Measurements from ENCODE around the gene PROSER1. TPM values are rescaled to one million over a fixed set of nuclear protein-coding genes. Genes with fewer than 3 reads are reported as not detected.
A peak's percentile ranks its signal among the peaks of the same experiment; 100 is the strongest.
"Not testable (repeated sequence)": the region's sequence is repeated elsewhere in the genome, so short reads cannot be mapped to it uniquely, and the experiment has no call there.

PROSER1 gene
- total and polyA plus RNA-seq, 4 donors, result 3.0 to 11.3 (median 7.3) TPM

DNA sequence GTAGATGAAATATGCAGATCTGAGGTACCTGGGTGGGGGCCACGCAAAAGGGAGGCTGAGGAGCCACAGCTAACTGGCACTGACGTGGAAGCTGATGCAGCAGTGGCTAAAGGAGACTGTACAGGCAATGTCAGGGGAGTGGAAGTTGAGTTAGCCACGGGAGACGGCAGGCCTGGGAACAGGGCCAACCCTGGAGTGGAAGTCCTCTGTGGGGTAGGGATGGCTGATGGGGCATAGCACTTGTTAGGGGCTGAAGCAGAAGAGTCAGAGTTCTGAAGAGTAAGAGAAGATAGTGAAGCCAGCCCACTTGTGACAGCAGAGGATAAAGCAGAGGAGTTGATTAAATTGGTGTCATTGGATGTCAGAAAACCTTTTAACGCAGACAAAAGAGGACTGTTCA is 24.4 kb downstream of the PROSER1 start:
- H3K27ac ChIP-seq (ENCODE audit: low read depth in 1 of 2, low read length in 2 of 2), result no peak overlapping the region
- peaks cover 0 to 4% (median 2%) of the 10 kb centered on the region in 4 donors for H3K4me1 ChIP-seq (ENCODE audit: control insufficient read depth in 4 of 4, insufficient read depth in 4 of 4, low read length in 3 of 4)
- no peak overlapping the region for H3K4me3 ChIP-seq (ENCODE audit: low read depth in 1 of 3, low read length in 3 of 3)
- DNase-seq (ENCODE audit: low spot score), result no peak
- no peak overlapping the region for H3K9ac ChIP-seq (ENCODE audit: low read depth in 1 of 2, low read length in 2 of 2)
- peaks cover 6 to 57% (median 42%) of the 10 kb centered on the region in 4 donors for H3K36me3 ChIP-seq (ENCODE audit: control insufficient read depth in 4 of 4, insufficient read depth in 3 of 4, low read depth in 1 of 4, low read length in 3 of 4)
- 96% methylated on average over 5 of the region's 5 CpGs for WGBS
- no peaks in the 10 kb centered on the region for H3K27me3 ChIP-seq (ENCODE audit: control insufficient read depth in 4 of 4, insufficient read depth in 4 of 4, low read length in 3 of 4)
- TF ChIP-seq HNF4A (conservative IDR thresholded peaks at IDR 0.05) (no peak), HNF4G (IDR thresholded peaks at IDR 0.05) (no peak), FOXA2 (IDR thresholded peaks at IDR 0.05) (no peak), REST (IDR thresholded peaks at IDR 0.05) (no peak), TAF1 (conservative IDR thresholded peaks at IDR 0.05) (no peak), NR2F2 (IDR thresholded peaks at IDR 0.05) (no peak), RAD21 (IDR thresholded peaks at IDR 0.05) (no peak), JUND (IDR thresholded peaks at IDR 0.05) (no peak), RXRA (IDR thresholded peaks at IDR 0.05) (no peak), EGR1 (IDR thresholded peaks at IDR 0.05; ENCODE audit: low read depth in 2 of 2) (no peak), YY1 (IDR thresholded peaks at IDR 0.05) (no peak), SP1 (IDR thresholded peaks at IDR 0.05) (no peak), FOXA1 (IDR thresholded peaks at IDR 0.05) (no peak), MAX (IDR thresholded peaks at IDR 0.05) (no peak)
- TF ChIP-seq, protein P1, sequence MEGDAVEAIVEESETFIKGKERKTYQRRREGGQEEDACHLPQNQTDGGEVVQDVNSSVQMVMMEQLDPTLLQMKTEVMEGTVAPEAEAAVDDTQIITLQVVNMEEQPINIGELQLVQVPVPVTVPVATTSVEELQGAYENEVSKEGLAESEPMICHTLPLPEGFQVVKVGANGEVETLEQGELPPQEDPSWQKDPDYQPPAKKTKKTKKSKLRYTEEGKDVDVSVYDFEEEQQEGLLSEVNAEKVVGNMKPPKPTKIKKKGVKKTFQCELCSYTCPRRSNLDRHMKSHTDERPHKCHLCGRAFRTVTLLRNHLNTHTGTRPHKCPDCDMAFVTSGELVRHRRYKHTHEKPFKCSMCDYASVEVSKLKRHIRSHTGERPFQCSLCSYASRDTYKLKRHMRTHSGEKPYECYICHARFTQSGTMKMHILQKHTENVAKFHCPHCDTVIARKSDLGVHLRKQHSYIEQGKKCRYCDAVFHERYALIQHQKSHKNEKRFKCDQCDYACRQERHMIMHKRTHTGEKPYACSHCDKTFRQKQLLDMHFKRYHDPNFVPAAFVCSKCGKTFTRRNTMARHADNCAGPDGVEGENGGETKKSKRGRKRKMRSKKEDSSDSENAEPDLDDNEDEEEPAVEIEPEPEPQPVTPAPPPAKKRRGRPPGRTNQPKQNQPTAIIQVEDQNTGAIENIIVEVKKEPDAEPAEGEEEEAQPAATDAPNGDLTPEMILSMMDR (IDR thresholded peaks at IDR 0.05; ENCODE audit: low read depth, low read length, missing input control), result no peak
- TF ChIP-seq, protein P2, sequence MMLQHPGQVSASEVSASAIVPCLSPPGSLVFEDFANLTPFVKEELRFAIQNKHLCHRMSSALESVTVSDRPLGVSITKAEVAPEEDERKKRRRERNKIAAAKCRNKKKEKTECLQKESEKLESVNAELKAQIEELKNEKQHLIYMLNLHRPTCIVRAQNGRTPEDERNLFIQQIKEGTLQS (IDR thresholded peaks at IDR 0.05), result no peak
- TF ChIP-seq, protein P3, sequence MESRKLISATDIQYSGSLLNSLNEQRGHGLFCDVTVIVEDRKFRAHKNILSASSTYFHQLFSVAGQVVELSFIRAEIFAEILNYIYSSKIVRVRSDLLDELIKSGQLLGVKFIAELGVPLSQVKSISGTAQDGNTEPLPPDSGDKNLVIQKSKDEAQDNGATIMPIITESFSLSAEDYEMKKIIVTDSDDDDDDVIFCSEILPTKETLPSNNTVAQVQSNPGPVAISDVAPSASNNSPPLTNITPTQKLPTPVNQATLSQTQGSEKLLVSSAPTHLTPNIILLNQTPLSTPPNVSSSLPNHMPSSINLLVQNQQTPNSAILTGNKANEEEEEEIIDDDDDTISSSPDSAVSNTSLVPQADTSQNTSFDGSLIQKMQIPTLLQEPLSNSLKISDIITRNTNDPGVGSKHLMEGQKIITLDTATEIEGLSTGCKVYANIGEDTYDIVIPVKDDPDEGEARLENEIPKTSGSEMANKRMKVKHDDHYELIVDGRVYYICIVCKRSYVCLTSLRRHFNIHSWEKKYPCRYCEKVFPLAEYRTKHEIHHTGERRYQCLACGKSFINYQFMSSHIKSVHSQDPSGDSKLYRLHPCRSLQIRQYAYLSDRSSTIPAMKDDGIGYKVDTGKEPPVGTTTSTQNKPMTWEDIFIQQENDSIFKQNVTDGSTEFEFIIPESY (IDR thresholded peaks at IDR 0.05), result no peak
- H3K9me3 ChIP-seq (ENCODE audit: control insufficient read depth in 4 of 4, low read length in 3 of 4), result no peaks in the 10 kb centered on the region

GRCh38 chr13:39012608-39013007 is 25.3 kb downstream of the PROSER1 start:
- Histone ChIP-seq H3K27me3 (ENCODE audit: control insufficient read depth in 4 of 4, insufficient read depth in 4 of 4, low read length in 3 of 4) (no peaks in the 10 kb centered on the region), H3K36me3 (ENCODE audit: control insufficient read depth in 4 of 4, insufficient read depth in 3 of 4, low read depth in 1 of 4, low read length in 3 of 4) (peaks cover 6 to 52% (median 40%) of the 10 kb centered on the region in 4 donors), H3K9me3 (ENCODE audit: control insufficient read depth in 4 of 4, low read length in 3 of 4) (no peaks in the 10 kb centered on the region), H3K4me1 (ENCODE audit: control insufficient read depth in 4 of 4, insufficient read depth in 4 of 4, low read length in 3 of 4) (peaks cover 0 to 4% (median 2%) of the 10 kb centered on the region in 4 donors), H3K27ac (ENCODE audit: low read depth in 1 of 2, low read length in 2 of 2) (no peak overlapping the region), H3K4me3 (ENCODE audit: low read depth in 1 of 3, low read length in 3 of 3) (no peak overlapping the region), H3K9ac (ENCODE audit: low read depth in 1 of 2, low read length in 2 of 2) (no peak overlapping the region)
- no peak for DNase-seq (ENCODE audit: low spot score)
- WGBS, result 90% methylated on average over 7 of the region's 7 CpGs
- TF ChIP-seq, protein P2 (IDR thresholded peaks at IDR 0.05), result no peak
- peak in 1 of 2 donors; percentile 49 for TF ChIP-seq RAD21 (IDR thresholded peaks at IDR 0.05)

- not testable (repeated sequence) for H3K27me3 ChIP-seq (ENCODE audit: control insufficient read depth in 4 of 4, insufficient read depth in 4 of 4, low read length in 3 of 4); H3K4me3 ChIP-seq (ENCODE audit: low read depth in 1 of 3, low read length in 3 of 3); H3K9me3 ChIP-seq (ENCODE audit: control insufficient read depth in 4 of 4, low read length in 3 of 4); H3K4me1 ChIP-seq (ENCODE audit: control insufficient read depth in 4 of 4, insufficient read depth in 4 of 4, low read length in 3 of 4); H3K9ac ChIP-seq (ENCODE audit: low read depth in 1 of 2, low read length in 2 of 2); DNase-seq (ENCODE audit: low spot score); H3K27ac ChIP-seq (ENCODE audit: low read depth in 1 of 2, low read length in 2 of 2)
- H3K36me3 ChIP-seq (ENCODE audit: control insufficient read depth in 4 of 4, insufficient read depth in 3 of 4, low read depth in 1 of 4, low read length in 3 of 4), result peaks cover 0 to 17% (median 13%) of the 10 kb centered on the region in 4 donors
- 80% methylated on average over 29 of the region's 29 CpGs for WGBS
Measured at GRCh38 chr13:39006371-39007111, 31.3 kb downstream of the PROSER1 start.

Data from liver (tissue), 9 donors.